ENCODE measurements around the gene SIPA1L3.

DNA sequence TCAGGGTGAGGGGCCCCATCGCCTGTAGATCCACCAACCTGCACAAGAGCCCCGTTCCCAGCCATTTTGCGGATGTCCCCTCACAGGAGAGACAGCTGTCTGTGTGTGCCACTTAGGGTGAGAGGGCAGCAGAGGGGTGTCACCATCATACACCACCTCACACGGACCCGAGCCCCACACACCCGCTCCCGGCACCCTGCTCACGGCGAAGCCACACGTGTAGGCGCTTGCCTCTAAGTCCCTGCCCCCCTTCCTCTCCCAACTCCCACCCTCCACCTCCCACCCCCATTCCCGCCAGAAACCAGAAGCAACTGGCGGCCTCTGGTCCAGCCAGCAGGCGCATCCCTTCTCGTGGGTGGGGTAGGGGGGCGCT is 321.0 kb downstream of the SIPA1L3 start:
- TF ChIP-seq, protein P1, sequence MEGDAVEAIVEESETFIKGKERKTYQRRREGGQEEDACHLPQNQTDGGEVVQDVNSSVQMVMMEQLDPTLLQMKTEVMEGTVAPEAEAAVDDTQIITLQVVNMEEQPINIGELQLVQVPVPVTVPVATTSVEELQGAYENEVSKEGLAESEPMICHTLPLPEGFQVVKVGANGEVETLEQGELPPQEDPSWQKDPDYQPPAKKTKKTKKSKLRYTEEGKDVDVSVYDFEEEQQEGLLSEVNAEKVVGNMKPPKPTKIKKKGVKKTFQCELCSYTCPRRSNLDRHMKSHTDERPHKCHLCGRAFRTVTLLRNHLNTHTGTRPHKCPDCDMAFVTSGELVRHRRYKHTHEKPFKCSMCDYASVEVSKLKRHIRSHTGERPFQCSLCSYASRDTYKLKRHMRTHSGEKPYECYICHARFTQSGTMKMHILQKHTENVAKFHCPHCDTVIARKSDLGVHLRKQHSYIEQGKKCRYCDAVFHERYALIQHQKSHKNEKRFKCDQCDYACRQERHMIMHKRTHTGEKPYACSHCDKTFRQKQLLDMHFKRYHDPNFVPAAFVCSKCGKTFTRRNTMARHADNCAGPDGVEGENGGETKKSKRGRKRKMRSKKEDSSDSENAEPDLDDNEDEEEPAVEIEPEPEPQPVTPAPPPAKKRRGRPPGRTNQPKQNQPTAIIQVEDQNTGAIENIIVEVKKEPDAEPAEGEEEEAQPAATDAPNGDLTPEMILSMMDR (IDR thresholded peaks at IDR 0.05; ENCODE audit: low read depth, low read length): no peak
- no peak for TF ChIP-seq POLR2A (IDR thresholded peaks at IDR 0.05; ENCODE audit: extremely low read depth, insufficient read length)

Data from NB4 (cell line).